Psoas muscle (tissue), 8 donors: Measurements from ENCODE around the gene ZNF48. TPM values are rescaled to one million over a fixed set of nuclear protein-coding genes. Genes with fewer than 3 reads are reported as not detected.

Experiments
- ATAC-seq, 4 donors: fragments of 200-7000 bp; cut with Tn5 transposase; one replicate each; pipeline ENCODE4 v1.9.1; 2020; ENCODE audit warnings: moderate library complexity in 3 of 4, mild to moderate bottlenecking in 2 of 4
- DNase-seq, 2 donors: peaks; one replicate each; pipeline ENCODE4 v3.0.0-alpha.2; 2020
- H3K27ac ChIP-seq: fragments of 200-600 bp; one replicate; pipeline ENCODE4 v1.8.0; 2022
- H3K27me3 ChIP-seq, 3 donors: fragments of 200-600 bp in 1 of 3; one replicate each; pipeline versions ENCODE4 v1.6.1 to v1.8.0; 2013 to 2022; ENCODE audit warnings: low read length in 2 of 3, mild to moderate bottlenecking in 2 of 3, moderate library complexity in 1 of 3; ENCODE audit not compliant: insufficient read depth in 3 of 3
- H3K36me3 ChIP-seq, 2 donors: fragments of 200-600 bp in 1 of 2; one replicate each; pipeline versions ENCODE4 v1.6.1 to v1.8.0; 2013 to 2022; ENCODE audit warnings: low read depth in 1 of 2, mild to moderate bottlenecking in 1 of 2, moderate library complexity in 1 of 2; ENCODE audit not compliant: insufficient read depth in 1 of 2
- H3K4me1 ChIP-seq: fragments of 200-600 bp; one replicate; pipeline ENCODE4 v1.8.0; 2022
- H3K4me3 ChIP-seq: fragments of 200-600 bp; one replicate; pipeline ENCODE4 v1.8.0; 2022; ENCODE audit warnings: mild to moderate bottlenecking
- H3K9me3 ChIP-seq: fragments of 200-600 bp; one replicate; pipeline ENCODE4 v1.8.0; 2022
- WGBS, 3 donors: extraction: QIAGEN DNeasy Blood & Tissue Kit; methylation state at CpG; one replicate each; pipeline versions ENCODE4 v1.1.6 to v1.1.7; 2013; 5-methylcytosine and 5-hydroxymethylcytosine counted together
- intact Hi-C, 2 donors: fragments of 100-400 bp; cut with DNase I; formaldehyde crosslinking; loops; one replicate each; pipeline versions ENCODE4 v1.11.0 to v1.14.2; 2022
- polyA plus RNA-seq, 3 donors: library from polyadenylated mRNA; stranded (reverse); fragments of 200-250 nt; gene quantifications; one replicate each; pipeline ENCODE4 v1.2.3, GENCODE V29; 2013
- total RNA-seq, 4 donors: library from RNA; stranded (reverse); fragmentation: NEBNext Ultra II Directional in 2 of 4; extraction: Animal tissue kit (Norgen Biotek cat#: 25700) in 2 of 4; gene quantifications; one replicate each; pipeline versions ENCODE4 v1.2.1 to v1.2.4, GENCODE V29; 2021 to 2023
- TF ChIP-seq, protein P1 (sequence below): fragments of 200-600 bp; IDR thresholded peaks from one replicate; pipeline ENCODE4 v1.8.0; 2022; ENCODE audit warnings: antibody characterized with exemption
- donor health status: healthy with polysubstance abuse.
- donor health status: DM: no; HTN: no; CAD: no; lungs with moderate emphysema.
- donor health status: Bipolar disorder and iron deficiency.
- donor health status: healthy.
- donor health status: DM: yes; HTN: yes; CAD: no.
- donor health status: DM: no; HTN: no; CAD: no.
- donor health status: DM: no; HTN: no; CAD: no.
- donor health status: DM: yes; HTN: yes; CAD: no.

ZNF48 gene
- total and polyA plus RNA-seq, 7 donors, result 2.3 to 7.8 (median 5.2) TPM

DNA sequence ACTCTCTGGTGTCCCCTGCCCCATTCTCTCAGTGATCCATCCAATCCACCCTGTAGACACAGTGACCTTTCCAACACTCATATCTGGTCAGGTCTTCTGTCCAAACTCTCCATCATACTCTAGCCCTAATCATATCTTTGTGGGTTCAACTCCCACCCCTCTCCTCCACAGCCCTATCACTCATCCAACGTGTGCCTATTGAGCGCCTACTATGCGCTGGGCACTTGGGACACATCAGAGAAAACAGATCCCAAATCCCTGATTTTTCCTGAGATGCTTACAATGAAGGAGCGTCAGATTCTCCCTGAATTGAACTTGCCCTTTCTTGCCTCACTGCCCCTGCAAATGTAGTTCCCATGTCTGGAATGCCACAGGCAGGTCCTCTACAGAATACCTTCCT lies 32.8 kb downstream of the ZNF48 start:
- Histone ChIP-seq H3K9me3 (no peaks in the 10 kb centered on the region), H3K27me3 (no peaks in the 10 kb centered on the region), H3K4me1 (peaks cover 18% of the 10 kb centered on the region), H3K4me3 (no peak overlapping the region), H3K36me3 (peaks cover 4 to 36% of the 10 kb centered on the region in 2 donors), H3K27ac (no peak overlapping the region)
- ATAC-seq (no peak), DNase-seq (no peak)
- intact Hi-C loops, result no loop called here
- 91 to 96% (median 93%) methylated on average over 4 of the region's 4 CpGs for WGBS, 3 donors
- TF ChIP-seq, protein P1, sequence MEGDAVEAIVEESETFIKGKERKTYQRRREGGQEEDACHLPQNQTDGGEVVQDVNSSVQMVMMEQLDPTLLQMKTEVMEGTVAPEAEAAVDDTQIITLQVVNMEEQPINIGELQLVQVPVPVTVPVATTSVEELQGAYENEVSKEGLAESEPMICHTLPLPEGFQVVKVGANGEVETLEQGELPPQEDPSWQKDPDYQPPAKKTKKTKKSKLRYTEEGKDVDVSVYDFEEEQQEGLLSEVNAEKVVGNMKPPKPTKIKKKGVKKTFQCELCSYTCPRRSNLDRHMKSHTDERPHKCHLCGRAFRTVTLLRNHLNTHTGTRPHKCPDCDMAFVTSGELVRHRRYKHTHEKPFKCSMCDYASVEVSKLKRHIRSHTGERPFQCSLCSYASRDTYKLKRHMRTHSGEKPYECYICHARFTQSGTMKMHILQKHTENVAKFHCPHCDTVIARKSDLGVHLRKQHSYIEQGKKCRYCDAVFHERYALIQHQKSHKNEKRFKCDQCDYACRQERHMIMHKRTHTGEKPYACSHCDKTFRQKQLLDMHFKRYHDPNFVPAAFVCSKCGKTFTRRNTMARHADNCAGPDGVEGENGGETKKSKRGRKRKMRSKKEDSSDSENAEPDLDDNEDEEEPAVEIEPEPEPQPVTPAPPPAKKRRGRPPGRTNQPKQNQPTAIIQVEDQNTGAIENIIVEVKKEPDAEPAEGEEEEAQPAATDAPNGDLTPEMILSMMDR, result no peak

DNA sequence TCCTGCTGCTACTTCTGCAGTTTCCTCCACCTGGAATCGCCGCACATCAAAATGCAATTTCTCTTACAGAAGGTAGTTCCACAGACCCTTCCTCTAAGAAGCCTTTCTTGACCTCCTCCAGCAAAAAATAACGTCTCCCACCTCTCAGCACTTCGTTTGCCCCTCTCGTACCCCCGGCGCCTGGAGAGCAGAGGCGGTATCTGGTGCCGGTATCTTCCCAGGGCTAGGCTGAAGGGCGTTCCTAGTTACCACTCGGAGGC lies 34.1 kb downstream of the ZNF48 start:
- no peak for ATAC-seq
- TF ChIP-seq, protein P1, result no peak
- no peaks in the 10 kb centered on the region for H3K27me3 ChIP-seq
- peaks cover 18% of the 10 kb centered on the region for H3K4me1 ChIP-seq
- H3K36me3 ChIP-seq, result peaks cover 0 to 23% of the 10 kb centered on the region in 2 donors
- H3K27ac ChIP-seq, result peak overlapping the region; percentile 58
- intact Hi-C loops, result loop anchor here in 1 of 2 donors (1.0 kb wide), 1 partner anchor 106 kb away; no protein-coding TSS in a partner anchor
- peak overlapping the region; percentile 73 for H3K4me3 ChIP-seq
- DNase-seq, result no peak
- no peaks in the 10 kb centered on the region for H3K9me3 ChIP-seq
- 1 to 5% (median 2%) methylated on average over 11 of the region's 11 CpGs for WGBS, 3 donors

DNA sequence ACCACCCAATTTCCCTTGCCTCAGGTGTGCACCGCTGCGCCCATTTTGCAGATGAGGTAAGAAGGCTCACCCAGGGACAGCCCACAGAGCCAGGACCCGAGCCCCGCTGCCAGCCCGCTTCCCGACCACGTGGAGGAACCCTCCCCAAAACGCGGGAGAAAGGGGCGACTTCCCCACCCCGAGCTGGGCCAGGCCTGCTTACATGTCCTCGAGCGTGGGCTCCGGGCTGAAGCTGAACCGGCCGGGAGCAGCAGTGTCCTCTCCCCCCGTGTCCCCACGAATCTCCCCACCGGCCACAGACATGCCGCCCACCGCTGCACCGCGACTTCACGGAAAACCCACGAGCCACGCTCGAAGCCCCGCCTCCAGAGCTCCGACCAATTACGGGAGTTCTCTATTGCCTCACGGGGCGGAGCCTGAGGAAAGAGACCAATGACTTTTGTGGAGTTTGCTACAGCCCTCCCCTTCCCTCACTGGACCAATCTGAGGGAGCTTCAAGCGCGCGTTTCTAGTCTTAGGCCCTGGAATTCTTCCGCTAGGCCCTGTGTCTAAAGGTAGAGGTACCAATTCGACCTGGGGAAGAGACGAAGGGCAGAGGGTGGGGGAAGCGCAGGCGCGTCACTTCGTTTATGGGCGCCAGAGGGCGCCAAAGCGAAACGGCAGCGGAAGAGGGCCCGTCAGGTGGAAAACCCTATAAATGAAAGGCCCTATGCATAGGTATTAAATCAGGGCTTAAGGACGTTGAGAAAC lies 34.6 kb downstream of the ZNF48 start, which contains the start of gene DCTPP1:
Gene DCTPP1, minus strand, starts transcription at position 353 of the 750 bp plus-strand sequence. Its CDS starts 50 bp downstream, at position 303.
- H3K4me3 ChIP-seq, result peak within 1 kb of the TSS; percentile 73
- WGBS, 3 donors, result 1% methylated on average over 42 to 49 of the region's 49 CpGs
- intact Hi-C loops, result loop anchor here in 1 of 2 donors (1.0 to 2.0 kb wide), 3 partner anchors 13 to 199 kb away; no protein-coding TSS in a partner anchor

DNA sequence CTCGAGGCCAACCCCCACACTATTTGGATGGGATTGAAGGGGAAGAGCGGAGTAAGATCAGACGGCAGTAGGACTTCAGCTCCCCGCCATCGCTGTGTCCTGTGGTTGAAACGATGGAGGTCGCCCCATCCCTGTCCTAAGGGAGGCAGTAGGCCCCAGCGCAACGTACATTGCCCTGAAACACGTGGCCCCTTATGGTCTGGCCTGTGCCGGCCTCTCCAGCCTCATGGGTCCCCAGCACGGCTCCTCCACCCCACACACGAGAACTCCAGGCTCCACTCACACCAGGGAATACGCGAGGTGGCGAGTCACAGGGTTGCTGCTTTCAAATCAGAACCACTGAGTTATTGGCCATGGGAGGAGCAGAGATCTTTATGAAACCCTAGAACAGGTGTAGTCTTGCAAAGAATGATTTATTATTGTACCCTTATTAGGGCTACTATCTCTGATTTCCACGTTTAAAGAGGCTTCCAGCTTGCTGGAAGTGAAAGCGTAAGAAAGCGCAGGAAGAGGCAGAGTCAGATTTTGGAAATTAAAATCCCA lies 35.3 kb downstream of the ZNF48 start:
- peak; percentile 35 to 63 for DNase-seq
- H3K27me3 ChIP-seq, result no peaks in the 10 kb centered on the region
- peak; percentile 33 to 54 (median 41) for ATAC-seq
- peaks cover 0 to 18% of the 10 kb centered on the region in 2 donors for H3K36me3 ChIP-seq
- H3K4me3 ChIP-seq, result peak overlapping the region; percentile 73
- 46 to 51% (median 50%) methylated on average over 19 of the region's 19 CpGs for WGBS, 3 donors
- H3K4me1 ChIP-seq, result peaks cover 18% of the 10 kb centered on the region
- no peaks in the 10 kb centered on the region for H3K9me3 ChIP-seq
- intact Hi-C loops, result loop anchor here in 1 of 2 donors (1.0 to 2.0 kb wide), 2 partner anchors 13 to 198 kb away; no protein-coding TSS in a partner anchor
- TF ChIP-seq, protein P1, result no peak
- peak overlapping the region; percentile 66 for H3K27ac ChIP-seq

More for the DNA sequence above, 34.6 kb downstream of the ZNF48 start, which contains the start of gene DCTPP1:
- TF ChIP-seq, protein P1, result peak; percentile 77
- H3K36me3 ChIP-seq, result peaks cover 0 to 18% of the 10 kb centered on the region in 2 donors
- no peaks in the 10 kb centered on the region for H3K9me3 ChIP-seq
- peaks cover 18% of the 10 kb centered on the region for H3K4me1 ChIP-seq
- DNase-seq (peak; percentile 94 to 96), ATAC-seq (peak; percentile 98 to 99 (median 98))
- H3K27me3 ChIP-seq, result no peaks in the 10 kb centered on the region
- H3K27ac ChIP-seq, result peak within 1 kb of the TSS; percentile 66
